SH-SY5Y (cell line): Measurements from ENCODE around the gene PPFIA1.

Experiments
- GATA2 ChIP-seq: IDR thresholded peaks from 2 replicates; pipeline ENCODE4 v1.6.1; 2011; ENCODE audit warnings: mild to moderate bottlenecking, low read depth, low read length
- GATA3 ChIP-seq: IDR thresholded peaks from 2 replicates; pipeline ENCODE4 v1.6.1; 2011; ENCODE audit warnings: low read depth, mild to moderate bottlenecking, low read length, moderate library complexity

GRCh38 chr11:70409871-70410270 lies 139.4 kb downstream of the PPFIA1 start:
- TF ChIP-seq GATA3 (no peak), GATA2 (no peak)
